Transverse colon (tissue), 4 donors: ENCODE measurements around the gene CHIC2.

ENCODE experiments used
- POLR2A ChIP-seq: fragments of 450-650 bp; IDR thresholded peaks from one replicate; pipeline ENCODE4 v1.6.1; 2016; ENCODE audit warnings: antibody characterized with exemption, mild to moderate bottlenecking, moderate library complexity
- POLR2AphosphoS5 ChIP-seq, 3 donors: sonication (generic); formaldehyde crosslinking; IDR thresholded peaks; one replicate each; pipeline ENCODE4 v1.6.1; 2016; ENCODE audit warnings: antibody characterized with exemption in 3 of 3
- TF ChIP-seq, protein P1 (sequence below), 5 experiments: fragments of 200-600 bp in 3 of 5; fragments of 450-650 bp in 2 of 5; sonication (generic) in 3 of 5; IDR thresholded peaks; 1 replicate in 2 of 5; 2 replicates in 3 of 5; pipeline ENCODE4 v1.5.1; 2016 to 2017; ENCODE audit warnings: antibody characterized with exemption in 5 of 5, inconsistent platforms in 3 of 5, mild to moderate bottlenecking in 2 of 5, moderate library complexity in 1 of 5

DNA sequence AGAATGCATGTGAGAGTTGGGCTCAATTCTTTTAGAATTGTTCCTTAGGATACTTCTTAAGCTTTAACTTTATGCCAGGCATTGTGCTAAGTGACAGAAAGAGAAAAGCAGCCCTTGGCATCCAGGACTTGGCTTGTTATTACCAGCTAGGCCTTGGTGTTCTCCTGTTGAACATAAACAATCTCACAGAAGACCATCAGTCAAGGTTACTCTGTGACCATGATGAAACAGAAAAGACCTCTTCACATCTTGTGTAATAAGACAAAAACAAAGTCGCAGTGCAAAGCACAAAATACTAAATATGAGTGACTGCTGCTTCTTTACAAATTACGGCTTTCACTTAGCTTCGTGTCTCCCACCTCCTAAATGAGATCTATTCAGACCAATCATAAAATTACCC is 71.6 kb downstream of the CHIC2 start:
- TF ChIP-seq POLR2A = no peak
- TF ChIP-seq, protein P1, sequence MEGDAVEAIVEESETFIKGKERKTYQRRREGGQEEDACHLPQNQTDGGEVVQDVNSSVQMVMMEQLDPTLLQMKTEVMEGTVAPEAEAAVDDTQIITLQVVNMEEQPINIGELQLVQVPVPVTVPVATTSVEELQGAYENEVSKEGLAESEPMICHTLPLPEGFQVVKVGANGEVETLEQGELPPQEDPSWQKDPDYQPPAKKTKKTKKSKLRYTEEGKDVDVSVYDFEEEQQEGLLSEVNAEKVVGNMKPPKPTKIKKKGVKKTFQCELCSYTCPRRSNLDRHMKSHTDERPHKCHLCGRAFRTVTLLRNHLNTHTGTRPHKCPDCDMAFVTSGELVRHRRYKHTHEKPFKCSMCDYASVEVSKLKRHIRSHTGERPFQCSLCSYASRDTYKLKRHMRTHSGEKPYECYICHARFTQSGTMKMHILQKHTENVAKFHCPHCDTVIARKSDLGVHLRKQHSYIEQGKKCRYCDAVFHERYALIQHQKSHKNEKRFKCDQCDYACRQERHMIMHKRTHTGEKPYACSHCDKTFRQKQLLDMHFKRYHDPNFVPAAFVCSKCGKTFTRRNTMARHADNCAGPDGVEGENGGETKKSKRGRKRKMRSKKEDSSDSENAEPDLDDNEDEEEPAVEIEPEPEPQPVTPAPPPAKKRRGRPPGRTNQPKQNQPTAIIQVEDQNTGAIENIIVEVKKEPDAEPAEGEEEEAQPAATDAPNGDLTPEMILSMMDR (IDR thresholded peaks at IDR 0.05) = no peak
- TF ChIP-seq POLR2AphosphoS5 (IDR thresholded peaks at IDR 0.05) = no peak
